Measurements from ENCODE around the gene SYK.

DNA sequence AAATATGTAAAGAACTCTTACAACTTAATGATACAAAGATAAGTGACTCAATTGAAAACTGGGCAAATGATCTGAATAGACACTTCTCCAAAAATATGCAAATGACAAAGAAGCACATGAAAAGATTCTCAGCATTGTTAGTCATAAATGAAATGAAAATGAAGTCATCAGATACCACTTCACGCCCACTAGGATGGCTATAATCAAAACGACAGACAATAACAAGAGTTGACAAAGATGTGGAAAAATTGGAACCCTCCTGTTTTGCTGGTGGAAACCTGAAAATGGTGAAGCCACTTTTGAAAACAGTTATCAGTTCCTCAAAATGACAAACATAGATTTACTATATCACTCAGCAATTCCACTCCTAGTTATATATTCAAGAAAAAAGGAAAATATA is 7.9 kb upstream of the SYK start:
- TF ChIP-seq EZH2 (IDR thresholded peaks at IDR 0.05): no peak
- TF ChIP-seq EGR1 (IDR thresholded peaks at IDR 0.05; ENCODE audit: low read depth): no peak
- no peak for TF ChIP-seq POLR2AphosphoS5 (IDR thresholded peaks at IDR 0.05; ENCODE audit: low read depth, low read length)
- no peak for TF ChIP-seq CTCF (IDR thresholded peaks at IDR 0.05 in 2 of 3, conservative IDR thresholded peaks at IDR 0.05 in 1 of 3; ENCODE audit: borderline replicate concordance in 1 of 3, insufficient read depth in 1 of 3, low read depth in 2 of 3, low read length in 2 of 3)
- TF ChIP-seq, protein P1, sequence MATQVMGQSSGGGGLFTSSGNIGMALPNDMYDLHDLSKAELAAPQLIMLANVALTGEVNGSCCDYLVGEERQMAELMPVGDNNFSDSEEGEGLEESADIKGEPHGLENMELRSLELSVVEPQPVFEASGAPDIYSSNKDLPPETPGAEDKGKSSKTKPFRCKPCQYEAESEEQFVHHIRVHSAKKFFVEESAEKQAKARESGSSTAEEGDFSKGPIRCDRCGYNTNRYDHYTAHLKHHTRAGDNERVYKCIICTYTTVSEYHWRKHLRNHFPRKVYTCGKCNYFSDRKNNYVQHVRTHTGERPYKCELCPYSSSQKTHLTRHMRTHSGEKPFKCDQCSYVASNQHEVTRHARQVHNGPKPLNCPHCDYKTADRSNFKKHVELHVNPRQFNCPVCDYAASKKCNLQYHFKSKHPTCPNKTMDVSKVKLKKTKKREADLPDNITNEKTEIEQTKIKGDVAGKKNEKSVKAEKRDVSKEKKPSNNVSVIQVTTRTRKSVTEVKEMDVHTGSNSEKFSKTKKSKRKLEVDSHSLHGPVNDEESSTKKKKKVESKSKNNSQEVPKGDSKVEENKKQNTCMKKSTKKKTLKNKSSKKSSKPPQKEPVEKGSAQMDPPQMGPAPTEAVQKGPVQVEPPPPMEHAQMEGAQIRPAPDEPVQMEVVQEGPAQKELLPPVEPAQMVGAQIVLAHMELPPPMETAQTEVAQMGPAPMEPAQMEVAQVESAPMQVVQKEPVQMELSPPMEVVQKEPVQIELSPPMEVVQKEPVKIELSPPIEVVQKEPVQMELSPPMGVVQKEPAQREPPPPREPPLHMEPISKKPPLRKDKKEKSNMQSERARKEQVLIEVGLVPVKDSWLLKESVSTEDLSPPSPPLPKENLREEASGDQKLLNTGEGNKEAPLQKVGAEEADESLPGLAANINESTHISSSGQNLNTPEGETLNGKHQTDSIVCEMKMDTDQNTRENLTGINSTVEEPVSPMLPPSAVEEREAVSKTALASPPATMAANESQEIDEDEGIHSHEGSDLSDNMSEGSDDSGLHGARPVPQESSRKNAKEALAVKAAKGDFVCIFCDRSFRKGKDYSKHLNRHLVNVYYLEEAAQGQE (IDR thresholded peaks at IDR 0.05; ENCODE audit: low read depth): no peak
- no peak for TF ChIP-seq SRF (IDR thresholded peaks at IDR 0.05; ENCODE audit: low read depth)
- TF ChIP-seq TCF7L2 (IDR thresholded peaks at IDR 0.05; ENCODE audit: borderline replicate concordance, extremely low read depth, insufficient read depth, insufficient read length): no peak
- no peak for TF ChIP-seq ZFX (IDR thresholded peaks at IDR 0.05)
- no peak for TF ChIP-seq POLR2A (IDR thresholded peaks at IDR 0.05; ENCODE audit: borderline replicate concordance, extremely low read depth, insufficient read depth, insufficient read length)
- no peak for TF ChIP-seq CEBPB (IDR thresholded peaks at IDR 0.05; ENCODE audit: low read depth)
- TF ChIP-seq EZH2phosphoT487 (IDR thresholded peaks at IDR 0.05; ENCODE audit: borderline replicate concordance): no peak
- no peak for TF ChIP-seq SIN3A (IDR thresholded peaks at IDR 0.05; ENCODE audit: low read depth)
- TF ChIP-seq MAX (IDR thresholded peaks at IDR 0.05): no peak

Data from HCT116 (cell line).